Hepatocyte (in vitro differentiated cells): ENCODE results near the gene GTPBP1. TPM values are rescaled to one million over a fixed set of nuclear protein-coding genes. Genes with fewer than 3 reads are reported as not detected.

Source experiments
- DNase-seq: peaks from one replicate; pipeline ENCODE4 v3.0.0-alpha.2; 2016; ENCODE audit warnings: low spot score
- H2AFZ ChIP-seq: fragments of 200-600 bp; sonication (generic); 2 replicates; pipeline ENCODE4 v1.6.0; 2016; ENCODE audit warnings: antibody characterized with exemption, mild to moderate bottlenecking
- H3K27ac ChIP-seq: fragments of 200-600 bp; sonication (generic); 2 replicates; pipeline ENCODE4 v1.5.1; 2016; ENCODE audit warnings: mild to moderate bottlenecking
- H3K27me3 ChIP-seq: fragments of 200-600 bp; sonication (generic); 2 replicates; pipeline ENCODE4 v1.6.1; 2016
- H3K36me3 ChIP-seq: fragments of 200-600 bp; sonication (generic); replicated peaks from 2 replicates; pipeline ENCODE4 v1.5.1; 2016; ENCODE audit warnings: low read depth; ENCODE audit not compliant: insufficient read depth
- H3K4me1 ChIP-seq: fragments of 200-600 bp; sonication (generic); 2 replicates; pipeline ENCODE4 v1.5.1; 2016; ENCODE audit warnings: mild to moderate bottlenecking, moderate library complexity; ENCODE audit not compliant: insufficient read depth
- H3K4me2 ChIP-seq: fragments of 200-600 bp; sonication (generic); 2 replicates; pipeline ENCODE4 v1.6.0; 2016
- H3K4me3 ChIP-seq: fragments of 200-600 bp; sonication (generic); 2 replicates; pipeline ENCODE4 v1.5.1; 2016; ENCODE audit warnings: mild to moderate bottlenecking
- H3K79me2 ChIP-seq: fragments of 200-600 bp; sonication (generic); 2 replicates; pipeline ENCODE4 v1.6.0; 2017; ENCODE audit warnings: mild to moderate bottlenecking
- H3K9me2 ChIP-seq: fragments of 200-600 bp; sonication (generic); replicated peaks from 2 replicates; pipeline ENCODE4 v1.6.0; 2017; ENCODE audit warnings: mild to moderate bottlenecking; ENCODE audit not compliant: insufficient read depth
- H3K9me3 ChIP-seq: fragments of 200-600 bp; sonication (generic); 2 replicates; pipeline ENCODE4 v1.5.1; 2016; ENCODE audit warnings: low read depth, mild to moderate bottlenecking
- H4K20me1 ChIP-seq: fragments of 200-600 bp; sonication (generic); 2 replicates; pipeline ENCODE4 v1.6.0; 2016; ENCODE audit warnings: mild to moderate bottlenecking; ENCODE audit not compliant: insufficient read depth, poor library complexity, severe bottlenecking
- CTCF ChIP-seq: fragments of 200-600 bp; sonication (generic); IDR thresholded peaks from 2 replicates; pipeline ENCODE4 v1.5.1; 2016; ENCODE audit warnings: antibody characterized with exemption, mild to moderate bottlenecking; ENCODE audit not compliant: poor library complexity
- EZH2 ChIP-seq: fragments of 200-600 bp; sonication (generic); IDR thresholded peaks from 2 replicates; pipeline ENCODE4 v1.6.1; 2016; ENCODE audit warnings: antibody characterized with exemption, mild to moderate bottlenecking, borderline replicate concordance
- EZH2phosphoT487 ChIP-seq: fragments of 200-600 bp; sonication (generic); IDR thresholded peaks from one replicate; pipeline ENCODE4 v1.6.1; 2018; ENCODE audit warnings: antibody characterized with exemption, mild to moderate bottlenecking, low read depth, moderate library complexity; ENCODE audit not compliant: unreplicated experiment, severe bottlenecking
- WGBS: methylation state at CpG from one replicate; pipeline ENCODE4 v1.1.6; 2016; ENCODE audit warnings: low lambda C conversion rate; ENCODE audit errors: missing lambda C conversion rate; 5-methylcytosine and 5-hydroxymethylcytosine counted together
- polyA plus RNA-seq: library from polyadenylated mRNA; unstranded; fragments of >200 nt; fragmentation: Nextera tagmentation; extraction: Ambion mirVana; gene quantifications from 2 replicates; pipeline ENCODE4 v1.2.1, GENCODE V29; 2016
- total RNA-seq: library from RNA; depleted of rRNA; stranded (reverse); fragments of >200 nt; gene quantifications from 2 replicates; pipeline ENCODE4 v1.2.3, GENCODE V29; 2014

The GTPBP1 gene
- total RNA-seq (26.0 and 36.8 TPM in 2 replicates), polyA plus RNA-seq (28.6 and 30.8 TPM in 2 replicates)

- peak within 1 kb of the TSS; percentile 43 for H2AFZ ChIP-seq
- peak within 1 kb of the TSS; percentile 90 for H3K4me2 ChIP-seq
- peak; percentile 100 for DNase-seq
Measured at GRCh38 chr22:38705235-38706100, at the start of gene GTPBP1. TSS of gene GTPBP1 (plus strand) at chr22:38705944. CDS start at chr22:38705956, 12 bp downstream.

GRCh38 chr22:38656256-38657044 lies 49.3 kb upstream of the GTPBP1 start, which contains the start of the genes CBY1 and FAM227A:
TSS of gene CBY1 (plus strand) at chr22:38656638. CDS start at chr22:38668055, 11,417 bp downstream.
TSS of gene FAM227A (minus strand) at chr22:38656392. CDS start at chr22:38650168, 6,224 bp downstream.
- TF ChIP-seq EZH2 (no peak), CTCF (no peak), EZH2phosphoT487 (no peak)
- WGBS = under 1% methylated on average over 62 of the region's 66 CpGs
- H3K36me3 ChIP-seq = no peaks in the 10 kb centered on the region

More at GRCh38 chr22:38705235-38706100, at the start of gene GTPBP1:
- WGBS = under 1% methylated on average over 55 of the region's 55 CpGs
- H3K27ac ChIP-seq = peak within 1 kb of the TSS; percentile 83
- peaks cover 40% of the 10 kb centered on the region for H4K20me1 ChIP-seq
- H3K4me3 ChIP-seq = peak within 1 kb of the TSS; percentile 23
- no peaks in the 10 kb centered on the region for H3K9me2 ChIP-seq
- peaks cover 22% of the 10 kb centered on the region for H3K4me1 ChIP-seq
- H3K79me2 ChIP-seq = peaks cover 42% of the 10 kb centered on the region
- no peaks in the 10 kb centered on the region for H3K27me3 ChIP-seq
- TF ChIP-seq EZH2phosphoT487 (no peak), EZH2 (no peak), CTCF (no peak)
- no peaks in the 10 kb centered on the region for H3K9me3 ChIP-seq
- H3K36me3 ChIP-seq = no peaks in the 10 kb centered on the region

GRCh38 chr22:38657045-38657909 lies 48.5 kb upstream of the GTPBP1 start:
- Histone ChIP-seq H3K4me2 (peak overlapping the region; percentile 93), H3K36me3 (no peaks in the 10 kb centered on the region), H3K27ac (peak overlapping the region; percentile 97), H3K4me3 (peak overlapping the region; percentile 82), H2AFZ (peak overlapping the region; percentile 80), H3K9me2 (no peaks in the 10 kb centered on the region), H4K20me1 (no peaks in the 10 kb centered on the region), H3K4me1 (peaks cover 8% of the 10 kb centered on the region), H3K27me3 (no peaks in the 10 kb centered on the region), H3K9me3 (no peaks in the 10 kb centered on the region), H3K79me2 (peaks cover 65% of the 10 kb centered on the region)
- peak; percentile 52 for DNase-seq
- TF ChIP-seq EZH2phosphoT487 (no peak), CTCF (no peak), EZH2 (no peak)
- 8% methylated on average over 16 of the region's 16 CpGs for WGBS

More at GRCh38 chr22:38656256-38657044, 49.3 kb upstream of the GTPBP1 start, which contains the start of the genes CBY1 and FAM227A:
- Histone ChIP-seq H2AFZ (peak within 1 kb of the TSS; percentile 80), H3K4me3 (peak within 1 kb of the TSS; percentile 82), H3K9me2 (no peaks in the 10 kb centered on the region), H3K4me2 (peak within 1 kb of the TSS; percentile 93), H3K27ac (peak within 1 kb of the TSS; percentile 97), H3K79me2 (peaks cover 59% of the 10 kb centered on the region), H3K4me1 (peaks cover 8% of the 10 kb centered on the region), H4K20me1 (no peaks in the 10 kb centered on the region), H3K27me3 (no peaks in the 10 kb centered on the region), H3K9me3 (no peaks in the 10 kb centered on the region)
- peak; percentile 93 for DNase-seq
